Measurements from ENCODE around the gene PNPLA6.
A peak's percentile ranks its signal among the peaks of the same experiment; 100 is the strongest.

Gene PNPLA6

GRCh38 chr19:7535047-7535997 lies at the start of gene PNPLA6:
Gene PNPLA6, plus strand, starts transcription at chr19:7535717. Its CDS starts 72 bp downstream, at chr19:7535789.
- peak; percentile 91 to 92 for DNase-seq (ENCODE audit: low read depth in 2 of 2)

DNA sequence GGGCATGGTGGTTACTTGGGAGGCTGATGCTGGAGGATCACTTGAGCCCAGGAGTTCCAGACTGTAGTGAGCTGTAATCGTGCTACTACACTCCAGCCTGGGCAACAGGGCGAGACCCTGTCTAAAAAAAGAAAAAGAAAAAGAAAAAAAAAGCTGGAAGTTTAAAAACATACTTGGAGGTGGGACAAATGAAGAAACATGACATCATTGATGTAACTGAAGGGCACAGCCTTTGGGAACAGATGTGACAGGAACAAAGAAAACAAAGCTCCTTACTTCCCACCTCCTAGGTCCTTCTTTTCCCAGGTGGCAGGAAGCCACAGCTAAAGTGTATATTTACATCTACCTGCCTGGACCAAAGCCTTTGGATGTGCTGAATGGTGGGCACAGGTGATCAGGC lies 48.6 kb upstream of the PNPLA6 start:
- DNase-seq (ENCODE audit: low read depth in 2 of 2), result no peak

DNA sequence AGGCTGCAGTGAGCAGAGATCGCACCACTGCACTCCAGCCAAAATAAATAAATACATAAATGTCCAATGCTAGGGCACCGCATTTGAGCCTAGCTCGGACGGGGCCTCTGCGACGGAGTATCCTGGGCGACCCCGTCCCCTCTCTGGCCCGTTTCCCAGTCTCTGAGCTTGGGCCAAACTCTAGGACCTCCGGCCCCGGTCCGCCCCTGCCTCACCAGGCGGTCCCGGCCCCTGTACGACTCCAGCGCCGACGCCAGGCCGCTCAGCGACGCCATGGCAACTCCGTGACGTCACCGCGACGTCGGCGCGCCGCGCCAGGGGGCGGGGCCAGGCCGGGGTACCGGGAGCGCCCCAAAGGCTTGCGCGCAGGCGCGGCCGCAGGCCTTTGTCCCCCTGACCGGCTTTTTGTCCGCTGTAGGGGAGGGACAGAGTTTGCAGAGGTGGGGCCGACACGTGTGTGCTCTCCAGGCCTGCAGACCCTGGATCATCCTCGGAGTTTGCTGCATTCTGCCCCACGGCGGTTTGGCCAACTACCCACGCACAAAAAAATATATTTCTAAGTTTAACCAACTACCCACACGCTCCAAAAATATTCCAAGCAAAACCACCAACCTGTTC lies 46.7 kb upstream of the PNPLA6 start, which contains the start of gene PEX11G:
Gene PEX11G, minus strand, starts transcription at position 300 of the 618 bp plus-strand sequence. Its CDS starts 25 bp downstream, at position 275.
- DNase-seq (ENCODE audit: low read depth in 2 of 2), result peak; percentile 89 to 90

GRCh38 chr19:7489609-7490044 lies 45.9 kb upstream of the PNPLA6 start:
- DNase-seq (ENCODE audit: low read depth in 2 of 2), result no peak

GRCh38 chr19:7492142-7492541 lies 43.4 kb upstream of the PNPLA6 start:
- peak; percentile 26 to 48 for DNase-seq (ENCODE audit: low read depth in 2 of 2)

DNA sequence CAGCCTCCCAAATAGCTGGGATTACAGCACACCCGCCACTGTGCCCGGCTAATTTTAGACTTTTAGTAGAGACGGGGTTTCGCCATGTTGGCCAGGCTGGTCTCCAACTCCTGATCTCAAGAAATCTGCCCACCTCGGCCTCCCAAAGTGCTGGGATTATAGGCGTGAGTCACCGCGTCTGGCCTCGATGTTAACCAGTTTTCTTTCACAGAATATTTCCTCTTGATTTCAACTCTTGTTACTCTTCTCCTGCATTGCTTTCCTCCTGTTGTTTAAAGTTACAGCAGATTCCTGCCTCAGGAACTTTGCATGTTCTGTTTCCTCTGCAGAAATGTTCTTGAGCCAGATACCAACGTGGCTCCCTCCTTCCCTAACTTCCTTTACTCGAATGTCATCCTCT lies 43.0 kb upstream of the PNPLA6 start:
- no peak for DNase-seq (ENCODE audit: low read depth in 2 of 2)

GRCh38 chr19:7494416-7495098 lies 41.0 kb upstream of the PNPLA6 start:
- no peak for DNase-seq (ENCODE audit: low read depth in 2 of 2)

DNA sequence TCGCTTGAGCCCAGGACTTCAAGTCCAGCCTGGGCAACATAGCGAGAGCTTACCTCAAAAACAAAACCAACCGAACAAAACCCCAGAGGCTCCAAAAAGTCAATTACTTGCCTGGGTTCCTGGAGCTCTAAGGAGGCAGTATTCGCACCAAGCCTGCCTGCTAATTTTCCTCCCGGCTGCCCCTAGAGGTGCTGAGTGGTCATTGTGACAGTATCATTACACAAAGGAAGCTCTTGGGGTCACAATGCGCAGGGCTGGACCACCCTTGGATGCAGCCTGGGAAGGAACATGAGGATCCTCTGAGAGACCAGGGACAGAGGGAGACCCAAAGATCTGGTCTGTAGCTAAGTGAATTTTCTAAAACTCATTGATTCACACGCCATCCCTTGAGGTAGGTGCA lies 38.2 kb upstream of the PNPLA6 start:
- DNase-seq (ENCODE audit: low read depth in 2 of 2), result no peak

- DNase-seq (ENCODE audit: low read depth in 2 of 2), result peak; percentile 43 to 48
Measured at GRCh38 chr19:7500811-7501450, 34.6 kb upstream of the PNPLA6 start.

- DNase-seq (ENCODE audit: low read depth in 2 of 2), result no peak
Measured at GRCh38 chr19:7502552-7502951, 33.0 kb upstream of the PNPLA6 start.

- no peak for DNase-seq (ENCODE audit: low read depth in 2 of 2)
Measured at GRCh38 chr19:7504684-7505083, 30.8 kb upstream of the PNPLA6 start.

DNA sequence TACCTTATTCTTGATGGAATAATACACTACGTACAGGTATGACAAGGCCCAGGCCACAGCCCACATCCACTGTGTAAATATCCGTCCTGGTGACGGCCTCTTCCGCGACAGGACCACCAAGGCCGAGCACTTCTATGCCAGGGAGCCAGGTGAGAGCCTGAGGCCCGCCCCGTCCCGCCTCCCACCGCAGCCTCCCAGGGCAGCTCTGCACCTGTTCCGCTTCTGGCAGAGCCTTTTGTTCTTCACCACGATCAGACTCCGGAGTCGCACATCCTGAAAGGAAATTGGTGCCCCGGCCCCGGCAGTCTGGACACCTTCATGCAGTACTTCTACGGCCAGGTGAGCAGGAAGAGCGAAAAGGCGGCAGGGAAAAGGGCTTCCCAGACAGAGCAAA lies 30.2 kb upstream of the PNPLA6 start:
- DNase-seq (ENCODE audit: low read depth in 2 of 2), result no peak

DNA sequence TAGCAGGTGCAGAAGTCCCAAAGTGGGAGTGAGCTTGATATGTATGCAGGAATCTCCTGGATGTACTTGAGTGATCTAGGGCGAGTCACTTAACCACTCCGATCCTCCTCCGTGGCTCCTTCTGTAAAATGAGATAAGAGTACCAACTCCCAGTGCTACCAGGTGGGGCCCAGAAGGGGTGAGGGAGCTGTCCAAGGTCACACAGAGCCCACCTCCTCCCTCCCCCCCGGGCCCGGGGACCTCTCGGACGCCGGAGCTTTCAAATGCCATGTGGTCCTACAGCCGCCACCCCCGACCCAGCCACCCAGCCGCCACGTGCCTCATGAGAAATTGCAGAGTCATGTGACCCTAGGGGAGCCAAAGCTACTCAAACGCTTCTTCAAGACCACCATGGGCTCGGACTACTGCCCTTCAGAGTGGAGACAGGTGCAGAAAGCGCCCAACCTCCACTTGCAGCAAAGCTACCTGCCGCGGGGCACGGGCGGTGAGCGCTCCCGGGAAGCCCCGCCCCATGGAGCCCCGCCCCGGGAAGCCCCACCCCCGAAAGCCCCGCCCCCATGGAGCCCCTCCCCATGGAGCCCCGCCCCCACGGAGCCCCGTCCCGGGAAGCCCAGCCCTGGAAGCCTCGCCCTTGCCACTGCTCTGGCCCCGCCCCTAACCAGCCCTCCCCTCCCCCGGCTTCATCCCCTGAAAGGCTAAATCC lies 29.7 kb upstream of the PNPLA6 start:
- DNase-seq (ENCODE audit: low read depth in 2 of 2), result no peak

DNA sequence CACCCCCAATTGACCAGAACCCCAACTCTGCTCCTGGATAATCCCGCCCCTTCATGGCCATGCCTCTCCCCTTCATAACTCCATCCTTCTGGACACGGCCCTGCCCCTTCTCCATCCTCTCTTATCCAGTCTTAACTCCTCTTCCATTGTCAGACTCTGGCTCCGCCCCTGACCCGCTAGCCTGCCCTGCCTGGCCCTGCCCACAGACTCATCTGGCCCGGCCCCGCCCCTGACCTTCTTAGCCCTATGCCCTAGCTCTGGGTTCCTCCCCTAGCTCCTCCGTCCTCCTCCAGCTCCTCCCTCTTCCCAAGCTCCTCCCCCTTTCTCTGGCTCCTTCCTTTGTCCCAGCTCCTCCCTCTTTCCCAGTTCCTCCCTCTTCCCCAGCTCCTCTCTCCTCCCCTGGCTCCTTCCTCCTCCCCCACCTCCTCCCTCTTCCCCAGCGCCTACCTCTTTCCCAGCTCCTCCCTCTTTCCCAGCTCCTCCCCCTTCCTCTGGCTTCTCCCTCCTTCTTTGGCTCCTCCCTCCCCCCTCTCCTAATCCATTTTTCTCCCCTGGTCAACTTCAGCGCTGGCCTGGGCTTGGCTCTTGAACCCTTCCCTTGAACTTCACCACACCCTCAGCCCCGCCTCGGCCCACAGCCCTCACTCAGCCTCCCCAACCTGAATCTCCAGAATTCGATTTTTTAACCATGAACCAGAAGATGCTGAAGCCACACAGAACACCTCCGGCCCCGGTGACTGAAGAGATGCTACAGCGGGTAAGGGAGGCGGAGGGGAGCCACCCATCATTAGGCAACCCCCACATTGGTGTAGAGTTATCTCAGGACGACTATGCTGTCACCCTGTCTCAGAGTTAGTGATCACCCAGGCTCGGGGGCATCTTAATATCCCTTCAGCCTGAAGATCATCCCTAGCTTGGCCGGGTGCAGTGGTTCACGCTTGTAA lies 28.9 kb upstream of the PNPLA6 start:
- peak; percentile 31 to 52 for DNase-seq (ENCODE audit: low read depth in 2 of 2)

GRCh38 chr19:7507884-7508283 lies 27.6 kb upstream of the PNPLA6 start:
- peak in 1 of 2 donors; percentile 26 for DNase-seq (ENCODE audit: low read depth in 2 of 2)

DNA sequence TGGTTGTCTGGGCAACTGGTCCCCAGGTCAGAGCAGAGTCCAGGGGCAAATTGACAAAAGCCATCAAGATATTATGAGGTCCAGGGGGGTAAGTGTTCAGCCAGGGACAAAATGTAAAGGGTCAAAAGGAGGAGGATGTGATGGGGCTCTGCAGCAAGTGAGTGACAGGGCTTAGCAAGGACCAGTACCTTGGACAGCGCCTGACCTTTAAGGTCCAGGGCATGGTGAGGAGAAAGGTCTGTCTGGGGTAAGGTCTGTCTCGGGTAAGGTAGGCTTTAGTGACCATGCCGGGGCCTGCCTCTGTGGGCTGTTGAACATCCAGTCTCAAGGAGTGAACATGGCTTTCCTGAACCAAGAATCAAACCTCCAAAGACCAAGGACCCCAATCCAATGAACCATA lies 25.9 kb upstream of the PNPLA6 start:
- no peak for DNase-seq (ENCODE audit: low read depth in 2 of 2)

DNA sequence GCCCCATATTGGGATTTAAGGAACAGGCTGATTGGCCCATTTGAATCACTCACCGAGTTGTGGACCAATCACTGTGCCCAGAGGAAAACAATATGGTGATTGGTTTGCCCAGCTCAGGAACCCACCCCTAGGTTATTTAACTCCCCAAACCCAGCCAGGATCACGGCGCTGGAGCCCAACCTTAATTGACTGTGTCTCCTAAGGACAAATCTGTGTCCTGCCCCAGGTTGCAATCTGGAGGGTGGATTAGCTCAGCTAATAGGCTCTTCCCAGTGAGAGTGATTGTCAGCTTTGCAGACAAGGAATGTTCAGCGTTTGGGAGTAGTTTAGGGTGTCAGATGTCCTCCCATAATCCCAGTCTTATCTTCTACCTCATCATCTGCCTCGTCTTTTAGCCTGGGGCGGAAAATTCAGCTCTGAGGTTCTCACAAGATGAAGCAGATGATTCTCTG lies 23.1 kb upstream of the PNPLA6 start:
- DNase-seq (ENCODE audit: low read depth in 2 of 2), result no peak

- DNase-seq (ENCODE audit: low read depth in 2 of 2), result no peak
Measured at GRCh38 chr19:7513809-7514642, 21.5 kb upstream of the PNPLA6 start.

- no peak for DNase-seq (ENCODE audit: low read depth in 2 of 2)
Measured at GRCh38 chr19:7515110-7515644, 20.3 kb upstream of the PNPLA6 start.

Measured in stimulated activated CD8-positive, alpha-beta memory T cell treated with anti-CD3 and anti-CD28 coated beads, Interleukin-2, amount 100 ng/mL, for 48 hours (primary cell).